ENCODE measurements around the gene BEST4. TPM values are rescaled to one million over a fixed set of nuclear protein-coding genes. Genes with fewer than 3 reads are reported as not detected.
A peak's percentile ranks its signal among the peaks of the same experiment; 100 is the strongest.

Gene BEST4
- total and polyA plus RNA-seq, 2 of the 8 experiments (the other 6 are each of a cell fraction or from before 2014, with no cell fraction given) = 0.76 to 1.4 TPM

- peaks cover 0 to 7% (median 2%) of the 10 kb centered on the region in 4 experiments; a peak in 3 of 7 replicates for H3K27me3 ChIP-seq (replicated peaks in 1 of 4; ENCODE audit: control insufficient read depth in 3 of 4, extremely low read depth in 1 of 4, insufficient read depth in 3 of 4, low read length in 3 of 4)
- no peak for FAIRE-seq
- H3K56ac ChIP-seq (replicated peaks; ENCODE audit: insufficient read length, low read depth, low read length) = no peak overlapping the region
- no peak overlapping the region for H2AFZ ChIP-seq (ENCODE audit: low read length)
- no peak overlapping the region for H3K23ac ChIP-seq (ENCODE audit: insufficient read length)
- peaks cover 6% of the 10 kb centered on the region; the same call in 1 of the 2 replicates for H3K23me2 ChIP-seq (ENCODE audit: low read depth, low read length)
- H2BK120ac ChIP-seq (replicated peaks; ENCODE audit: low read depth, low read length) = no peak overlapping the region
- no peak overlapping the region for H3K9ac ChIP-seq (replicated peaks in 1 of 4; ENCODE audit: extremely low read depth in 1 of 4, low read depth in 3 of 4, low read length in 3 of 4)
- no peak overlapping the region for H3K14ac ChIP-seq (ENCODE audit: insufficient read length)
- no peak overlapping the region for H3K18ac ChIP-seq (ENCODE audit: extremely low read depth, low read length)
- H3K79me1 ChIP-seq (ENCODE audit: low read depth, low read length) = 0 out of 2 replicates have a peak, but pooled peaks cover 2% of the 10 kb centered on the region
- no peak overlapping the region for H3K4ac ChIP-seq (replicated peaks; ENCODE audit: insufficient read length, low read depth, low read length)
- H4K5ac ChIP-seq (ENCODE audit: insufficient read length, low read depth, low read length) = no peak overlapping the region
- H3K9me3 ChIP-seq (ENCODE audit: insufficient read depth in 2 of 2, low read depth in 1 of 2, low read length in 1 of 2) = no peaks in the 10 kb centered on the region
- no peak overlapping the region for H2AK5ac ChIP-seq (ENCODE audit: low read depth, low read length)
- H3K27ac ChIP-seq (ENCODE audit: low read depth, low read length) = no peak overlapping the region
- ChIA-PET POLR2A (ENCODE audit: partially characterized antibody) (interaction anchor here (0.6 to 23.6 kb wide), 13 partner anchors 10 to 734 kb away, joined by 3 to 428 read pairs (median 5); partner anchors contain the start of genes BTBD19, DYNLT4, PLK3 and RNU5D-1), CTCF (ENCODE audit: partially characterized antibody) (interaction anchor here (1.0 to 10.4 kb wide), 16 partner anchors 9 to 513 kb away, joined by 3 to 67 read pairs (median 9); partner anchors contain the start of genes BTBD19, DYNLT4, PLK3 and RNU5D-1)
- H4K91ac ChIP-seq (replicated peaks; ENCODE audit: insufficient read length, low read length) = no peak overlapping the region
- no peak overlapping the region for H2BK20ac ChIP-seq (ENCODE audit: low read length)
- H2BK12ac ChIP-seq (ENCODE audit: low read depth, low read length) = peak overlapping the region; percentile 56; the same call in 1 of the 2 replicates
- H2BK5ac ChIP-seq (ENCODE audit: low read depth, low read length) = no peak overlapping the region; the same call in 1 of the 2 replicates
- no peaks in the 10 kb centered on the region for H3K36me3 ChIP-seq (ENCODE audit: control insufficient read depth in 2 of 4, insufficient read depth in 4 of 4, low read length in 3 of 4)
- H3K4me1 ChIP-seq (replicated peaks in 1 of 4; ENCODE audit: control insufficient read depth in 3 of 4, insufficient read depth in 4 of 4, low read length in 3 of 4) = peaks cover 4 to 18% (median 14%) of the 10 kb centered on the region in 4 experiments
- TF ChIP-seq CBX5 (IDR thresholded peaks at IDR 0.05; ENCODE audit: low read depth, low read length) (no peak), TCF12 (IDR thresholded peaks at IDR 0.05; ENCODE audit: low read depth, low read length) (no peak), EP300 (IDR thresholded peaks at IDR 0.05; ENCODE audit: borderline replicate concordance in 1 of 2, low read depth in 2 of 2, low read length in 2 of 2) (no peak), ZNF274 (IDR thresholded peaks at IDR 0.05; ENCODE audit: borderline replicate concordance, extremely low read depth, low read length) (no peak), KDM1A (IDR thresholded peaks at IDR 0.05; ENCODE audit: borderline replicate concordance, low read length) (no peak), POLR2A (IDR thresholded peaks at IDR 0.05; ENCODE audit: control extremely low read depth in 1 of 2, low read depth in 2 of 2, low read length in 2 of 2) (no peak), RBBP5 (IDR thresholded peaks at IDR 0.05; ENCODE audit: borderline replicate concordance, low read depth, low read length) (no peak), RNF2 (IDR thresholded peaks at IDR 0.05; ENCODE audit: borderline replicate concordance, low read depth, low read length, missing control alignments, poor library complexity, severe bottlenecking) (no peak), MAFK (IDR thresholded peaks at IDR 0.05; ENCODE audit: low read depth, low read length) (no peak), EGR1 (IDR thresholded peaks at IDR 0.05; ENCODE audit: borderline replicate concordance, low read depth, low read length) (no peak), NRF1 (IDR thresholded peaks at IDR 0.05; ENCODE audit: low read depth, low read length) (no peak), E2F6 (IDR thresholded peaks at IDR 0.05) (no peak), CEBPB (IDR thresholded peaks at IDR 0.05; ENCODE audit: low read depth, low read length) (no peak)
- no peak overlapping the region; the same call in 1 of the 2 replicates for H4K8ac ChIP-seq (ENCODE audit: extremely low read depth, insufficient read depth, low read length)
- no peak for DNase-seq (ENCODE audit: low read depth in 1 of 2, low spot score in 2 of 2)
- H3K4me3 ChIP-seq (ENCODE audit: extremely low read depth in 1 of 4, insufficient read depth in 2 of 4, low read depth in 3 of 4, low read length in 4 of 4) = no peak overlapping the region
- no peaks in the 10 kb centered on the region for H3K79me2 ChIP-seq (ENCODE audit: control insufficient read depth in 1 of 2, insufficient read depth in 2 of 2, low read length in 2 of 2)
- no peaks in the 10 kb centered on the region for H4K20me1 ChIP-seq (replicated peaks in 1 of 2; ENCODE audit: control insufficient read depth in 1 of 2, insufficient read depth in 2 of 2, low read length in 2 of 2)
- WGBS, 2 experiments (ENCODE audit: extremely low coverage in 1 of 2, insufficient coverage in 1 of 2, insufficient read length in 1 of 2, insufficient replicate concordance in 2 of 2, low coverage in 1 of 2, low lambda C conversion rate in 2 of 2, missing lambda C conversion rate in 1 of 2) = 86% methylated on average over 10 of the region's 10 CpGs; no CpG with 5 or more reads in 1 of the 2 experiments
- H3K4me2 ChIP-seq (ENCODE audit: insufficient read depth in 1 of 2, low read depth in 2 of 2, low read length in 2 of 2) = no peak overlapping the region; a peak in 1 of 4 replicates
- peak overlapping the region; percentile 99 for H2BK15ac ChIP-seq (ENCODE audit: low read length)
These were observed 464 bp downstream of the BEST4 start for GRCh38 chr1:44787506-44787905.
